Loucy (cell line): ENCODE measurements around the gene EPN2.
A peak's percentile ranks its signal among the peaks of the same experiment; 100 is the strongest.

ENCODE experiments used
- H2AFZ ChIP-seq: fragments of 200-600 bp; sonication (generic); 2 replicates; pipeline ENCODE4 v1.6.0; 2016; ENCODE audit warnings: antibody characterized with exemption, mild to moderate bottlenecking, low read length, moderate library complexity
- H3F3A ChIP-seq: fragments of 200-600 bp; 2 replicates; pipeline ENCODE4 v1.6.0; 2016; ENCODE audit warnings: antibody characterized with exemption, low read depth, mild to moderate bottlenecking
- H3K27me3 ChIP-seq: fragments of 200-600 bp; sonication (generic); 2 replicates; pipeline ENCODE4 v1.6.1; 2014; ENCODE audit warnings: low read length, mild to moderate bottlenecking; ENCODE audit not compliant: insufficient read depth, poor library complexity, severe bottlenecking
- H3K36me3 ChIP-seq: fragments of 200-600 bp; sonication (generic); 2 replicates; pipeline ENCODE4 v1.6.1; 2016; ENCODE audit warnings: low read length; ENCODE audit not compliant: insufficient read depth
- H3K4me1 ChIP-seq: fragments of 200-600 bp; sonication (generic); 2 replicates; pipeline ENCODE4 v1.5.1; 2014; ENCODE audit warnings: low read length, mild to moderate bottlenecking; ENCODE audit not compliant: insufficient read depth, poor library complexity, severe bottlenecking
- H3K4me2 ChIP-seq: fragments of 200-600 bp; sonication (generic); 2 replicates; pipeline ENCODE4 v1.6.0; 2014; ENCODE audit warnings: antibody characterized with exemption, low read length, low read depth, mild to moderate bottlenecking; ENCODE audit not compliant: poor library complexity, severe bottlenecking
- H3K4me3 ChIP-seq: fragments of 200-600 bp; sonication (generic); 2 replicates; pipeline ENCODE4 v1.5.1; 2014; ENCODE audit warnings: low read length, mild to moderate bottlenecking, mixed read lengths; ENCODE audit not compliant: poor library complexity, severe bottlenecking
- H3K79me2 ChIP-seq: fragments of 200-600 bp; sonication (generic); 2 replicates; pipeline ENCODE4 v1.6.1; 2014; ENCODE audit warnings: low read length; ENCODE audit not compliant: insufficient read depth
- H3K9ac ChIP-seq: fragments of 200-600 bp; sonication (generic); 2 replicates; pipeline ENCODE4 v1.6.0; 2014; ENCODE audit warnings: mild to moderate bottlenecking, low read depth, low read length, moderate library complexity; ENCODE audit not compliant: poor library complexity, severe bottlenecking
- H3K9me2 ChIP-seq: fragments of 200-600 bp; sonication (generic); replicated peaks from 2 replicates; pipeline ENCODE4 v1.6.1; 2016; ENCODE audit warnings: low read depth, low read length, mixed read lengths
- H3K9me3 ChIP-seq: fragments of 200-600 bp; sonication (generic); 2 replicates; pipeline ENCODE4 v1.6.1; 2014; ENCODE audit warnings: mild to moderate bottlenecking, antibody characterized with exemption, low read length, low read depth; ENCODE audit not compliant: insufficient read depth
- H4K20me1 ChIP-seq: fragments of 200-600 bp; sonication (generic); 2 replicates; pipeline ENCODE4 v1.6.0; 2014; ENCODE audit warnings: antibody characterized with exemption, low read length, mild to moderate bottlenecking; ENCODE audit not compliant: insufficient read depth, poor library complexity, severe bottlenecking
- CTCF ChIP-seq: fragments of 200-600 bp; sonication (generic); conservative IDR thresholded peaks from 2 replicates; pipeline ENCODE4 v1.5.1; 2014; ENCODE audit warnings: mild to moderate bottlenecking, antibody characterized with exemption, low read length
- EZH2phosphoT487 ChIP-seq: fragments of 200-600 bp; IDR thresholded peaks from 2 replicates; pipeline ENCODE4 v1.6.1; 2018; ENCODE audit warnings: antibody characterized with exemption, mild to moderate bottlenecking, moderate library complexity, borderline replicate concordance

The EPN2 gene

GRCh38 chr17:19319771-19320505 is 82.8 kb downstream of the EPN2 start:
- no peaks in the 10 kb centered on the region for H3K9me3 ChIP-seq
- H3K4me1 ChIP-seq, result peaks cover 7% of the 10 kb centered on the region
- H3K79me2 ChIP-seq, result no peaks in the 10 kb centered on the region
- no peak overlapping the region for H3K9ac ChIP-seq
- TF ChIP-seq EZH2phosphoT487, result no peak
- TF ChIP-seq CTCF, result no peak
- H4K20me1 ChIP-seq, result no peaks in the 10 kb centered on the region
- no peaks in the 10 kb centered on the region for H3K9me2 ChIP-seq
- no peak overlapping the region for H3K4me3 ChIP-seq
- no peaks in the 10 kb centered on the region for H3F3A ChIP-seq
- H3K27me3 ChIP-seq, result peaks cover 15% of the 10 kb centered on the region
- no peak overlapping the region for H2AFZ ChIP-seq
- no peaks in the 10 kb centered on the region for H3K36me3 ChIP-seq
- H3K4me2 ChIP-seq, result no peak overlapping the region

- H3K27me3 ChIP-seq, result peaks cover 16% of the 10 kb centered on the region
- peaks cover 7% of the 10 kb centered on the region for H3K4me1 ChIP-seq
- no peaks in the 10 kb centered on the region for H4K20me1 ChIP-seq
- H3K9me3 ChIP-seq, result no peaks in the 10 kb centered on the region
- no peak overlapping the region for H2AFZ ChIP-seq
- H3K79me2 ChIP-seq, result no peaks in the 10 kb centered on the region
- H3K9ac ChIP-seq, result no peak overlapping the region
- no peaks in the 10 kb centered on the region for H3K36me3 ChIP-seq
- H3F3A ChIP-seq, result no peaks in the 10 kb centered on the region
- H3K4me2 ChIP-seq, result no peak overlapping the region
- H3K9me2 ChIP-seq, result no peaks in the 10 kb centered on the region
- TF ChIP-seq EZH2phosphoT487 (no peak), CTCF (no peak)
- H3K4me3 ChIP-seq, result no peak overlapping the region
These were observed 83.7 kb downstream of the EPN2 start for GRCh38 chr17:19320876-19321275.

- no peaks in the 10 kb centered on the region for H3K9me2 ChIP-seq
- peaks cover 7% of the 10 kb centered on the region for H3K4me1 ChIP-seq
- no peak overlapping the region for H3K9ac ChIP-seq
- no peaks in the 10 kb centered on the region for H3K9me3 ChIP-seq
- no peaks in the 10 kb centered on the region for H4K20me1 ChIP-seq
- H3F3A ChIP-seq, result no peaks in the 10 kb centered on the region
- no peak overlapping the region for H2AFZ ChIP-seq
- peaks cover 16% of the 10 kb centered on the region for H3K27me3 ChIP-seq
- H3K4me3 ChIP-seq, result no peak overlapping the region
- TF ChIP-seq EZH2phosphoT487 (no peak), CTCF (peak; percentile 49)
- no peaks in the 10 kb centered on the region for H3K36me3 ChIP-seq
- H3K79me2 ChIP-seq, result no peaks in the 10 kb centered on the region
- H3K4me2 ChIP-seq, result no peak overlapping the region
These were observed 84.4 kb downstream of the EPN2 start for GRCh38 chr17:19321481-19322128.
